Measurements from ENCODE around the gene GIPC3. TPM values are rescaled to one million over a fixed set of nuclear protein-coding genes. Genes with fewer than 3 reads are reported as not detected.

GIPC3 gene, protein sequence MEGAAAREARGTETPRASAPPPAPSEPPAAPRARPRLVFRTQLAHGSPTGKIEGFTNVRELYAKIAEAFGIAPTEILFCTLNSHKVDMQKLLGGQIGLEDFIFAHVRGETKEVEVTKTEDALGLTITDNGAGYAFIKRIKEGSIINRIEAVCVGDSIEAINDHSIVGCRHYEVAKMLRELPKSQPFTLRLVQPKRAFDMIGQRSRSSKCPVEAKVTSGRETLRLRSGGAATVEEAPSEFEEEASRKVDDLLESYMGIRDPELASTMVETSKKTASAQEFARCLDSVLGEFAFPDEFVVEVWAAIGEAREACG
- total RNA-seq = under 1 TPM; under 0.01 to 0.67 TPM

DNA sequence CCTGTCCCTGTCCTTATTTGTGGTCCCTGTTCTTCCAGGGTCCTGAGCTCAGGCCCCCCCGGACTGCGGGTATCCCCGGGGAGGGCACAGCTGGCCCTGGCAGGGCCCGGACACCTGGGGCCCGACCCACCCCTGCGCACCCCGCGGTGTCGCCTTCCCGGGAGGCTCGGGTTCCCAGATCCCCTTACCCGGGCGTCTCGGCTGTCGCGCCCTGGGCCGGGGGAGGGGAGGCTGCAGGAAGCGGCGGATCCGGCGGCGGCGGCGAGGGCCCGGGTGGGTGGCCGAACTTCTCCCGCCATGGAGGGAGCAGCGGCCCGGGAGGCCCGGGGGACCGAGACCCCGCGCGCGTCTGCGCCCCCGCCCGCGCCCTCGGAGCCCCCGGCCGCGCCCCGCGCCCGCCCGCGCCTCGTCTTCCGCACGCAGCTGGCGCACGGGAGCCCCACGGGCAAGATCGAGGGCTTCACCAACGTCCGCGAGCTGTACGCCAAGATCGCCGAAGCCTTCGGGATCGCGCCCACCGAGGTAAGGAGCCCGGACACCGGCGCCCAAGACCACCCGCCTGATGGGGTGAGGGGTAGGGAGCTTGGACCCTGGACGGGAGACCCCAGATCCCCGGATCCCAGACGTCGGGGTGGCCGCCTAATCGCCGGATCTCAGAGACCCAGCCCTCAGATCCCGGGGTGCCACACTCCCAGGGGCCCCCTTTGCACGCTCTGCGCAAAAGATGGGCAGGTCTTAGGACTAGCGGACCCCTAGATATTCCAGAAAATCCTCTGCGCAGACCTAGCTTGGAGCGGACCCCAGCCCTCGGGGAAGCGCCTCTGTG lies at the start of gene GIPC3:
Gene GIPC3, plus strand, starts transcription at position 178 of the 826 bp plus-strand sequence. Its CDS starts 120 bp downstream, at position 298.

DNA sequence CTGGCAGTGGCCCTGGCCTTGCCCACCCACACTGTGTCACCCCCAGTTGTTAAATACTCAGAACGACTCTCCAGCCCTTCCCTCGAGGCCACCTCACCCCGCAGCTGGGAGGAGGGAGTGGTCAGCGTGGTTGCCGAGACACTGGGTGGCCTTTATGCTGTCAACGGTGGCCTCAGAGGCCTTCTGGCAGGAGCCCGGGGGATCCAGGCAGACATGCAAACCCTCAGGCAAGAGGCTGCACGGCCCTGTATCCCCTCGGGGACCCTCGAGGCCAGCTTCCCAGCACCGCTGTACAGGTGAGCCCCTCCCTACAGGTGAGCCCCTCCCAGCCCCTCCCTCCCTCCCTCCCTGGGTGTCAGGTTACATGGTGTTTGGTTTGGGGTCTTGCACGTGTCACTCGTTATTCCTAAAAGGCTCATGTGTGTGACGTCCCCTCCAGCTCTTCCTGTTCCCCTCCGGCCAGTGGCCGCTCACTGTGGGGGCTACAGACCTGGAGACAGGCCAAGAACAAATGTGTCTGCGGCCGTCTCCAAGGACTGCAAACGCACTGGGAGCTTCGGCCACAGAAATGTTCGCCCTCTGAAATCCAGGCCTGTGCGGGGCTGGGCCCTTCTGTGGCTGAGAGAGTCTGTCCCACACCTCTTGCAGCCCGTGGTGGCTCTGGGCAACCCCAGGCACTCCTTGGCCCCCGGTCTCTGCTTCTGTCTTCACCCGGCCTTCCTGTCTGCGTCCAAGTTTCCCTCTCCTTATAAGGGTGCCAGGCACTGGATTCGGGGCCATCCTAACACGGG lies 46.1 kb upstream of the GIPC3 start, which contains the start of gene TEKTIP1:
Gene TEKTIP1, plus strand, starts transcription at position 210 of the 791 bp plus-strand sequence. Its CDS starts 4 bp downstream, at position 214.

DNA sequence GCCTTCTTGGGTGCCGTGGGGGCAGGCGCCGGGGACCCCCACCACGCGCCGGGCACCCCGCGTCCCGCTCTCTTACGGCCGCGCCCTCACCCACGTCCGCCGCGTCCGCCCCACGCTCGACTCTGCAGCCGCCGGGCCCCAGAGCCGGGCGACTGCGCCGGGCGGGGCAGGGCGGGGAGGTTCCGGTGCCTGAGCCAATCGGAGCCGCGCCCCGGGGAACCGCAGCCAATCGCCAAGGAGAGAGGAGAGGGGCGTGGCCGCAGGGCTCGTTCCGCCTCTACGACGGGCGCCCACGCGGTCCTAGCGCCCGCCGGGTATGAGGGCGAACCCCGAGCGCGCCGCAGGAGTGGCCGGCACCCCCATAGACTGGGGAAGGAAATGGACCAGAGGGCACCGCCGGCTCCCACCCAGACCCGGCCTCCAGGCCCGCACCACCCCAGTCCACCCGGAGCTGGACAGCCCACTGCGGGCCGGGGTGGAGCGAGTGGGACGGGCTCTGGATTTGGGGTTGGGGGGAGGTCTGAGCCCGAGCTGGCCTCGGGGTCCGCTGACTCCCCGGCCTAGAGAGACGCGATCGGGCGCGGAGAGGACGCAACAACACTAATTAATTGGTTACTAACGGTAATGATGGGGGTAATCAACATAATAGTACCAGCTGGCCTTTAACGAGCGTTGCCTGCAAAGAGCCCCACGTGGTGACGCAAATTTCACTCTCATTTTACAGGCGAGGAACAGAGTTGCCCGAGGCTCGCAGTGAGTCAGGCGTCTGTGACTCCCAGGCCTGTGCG lies 27.6 kb upstream of the GIPC3 start, which contains the start of gene MFSD12:
Gene MFSD12, minus strand, starts transcription at position 126 of the 788 bp plus-strand sequence. CDS start 183 bp downstream, outside the sequence.

DNA sequence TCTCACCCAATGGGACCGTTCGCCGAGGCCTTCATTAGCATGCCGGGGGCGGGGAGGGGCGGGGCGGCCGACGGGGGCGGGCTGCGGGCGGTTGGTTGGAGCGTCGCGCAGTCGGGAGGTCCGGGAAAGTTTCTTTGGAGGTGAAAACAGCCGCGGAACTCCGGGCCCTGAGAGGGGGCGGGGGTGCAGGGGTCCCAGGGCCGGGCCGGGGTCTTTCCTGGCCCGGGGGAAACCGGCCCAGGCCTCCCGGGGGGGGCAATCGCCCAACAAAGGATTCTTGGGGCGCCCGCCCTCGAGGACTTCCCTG lies 12.5 kb upstream of the GIPC3 start, which contains the start of gene HMG20B:
Gene HMG20B, plus strand, starts transcription at position 90 of the 307 bp plus-strand sequence. CDS start 366 bp downstream, outside the sequence.

DNA sequence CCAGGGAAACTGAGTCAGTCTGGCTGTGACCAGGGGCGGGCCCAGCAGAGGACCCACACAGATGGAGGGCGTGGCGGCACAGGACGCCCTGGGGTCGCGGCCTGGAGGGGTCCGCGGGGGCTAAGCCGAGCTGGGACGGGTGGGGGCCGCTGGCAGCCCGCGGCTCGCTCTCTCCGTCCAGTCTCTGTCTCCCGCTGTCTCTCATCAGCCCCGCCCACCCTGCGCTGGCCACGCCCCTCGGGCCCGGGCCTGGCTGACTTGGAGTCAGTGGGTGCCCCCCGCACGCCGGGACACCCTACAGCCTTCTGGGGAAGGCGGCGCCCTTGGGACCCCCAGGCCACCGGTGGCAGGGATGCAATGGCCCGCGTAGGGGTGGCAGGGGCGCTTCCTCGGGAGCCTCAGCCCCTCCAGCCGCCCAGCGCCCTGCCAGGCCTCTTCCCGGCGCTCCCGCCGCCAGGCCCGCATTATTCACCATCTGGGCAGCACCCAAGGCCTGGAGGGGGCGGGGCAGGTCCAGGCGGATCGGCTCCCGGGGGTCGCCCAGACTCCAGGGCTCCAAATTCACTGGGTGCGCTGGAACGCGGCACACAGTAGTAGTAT lies 21.5 kb downstream of the GIPC3 start, which contains the start of gene TBXA2R:
Gene TBXA2R, minus strand, starts transcription at position 186 of the 600 bp plus-strand sequence. CDS start 6,241 bp downstream, outside the sequence.

DNA sequence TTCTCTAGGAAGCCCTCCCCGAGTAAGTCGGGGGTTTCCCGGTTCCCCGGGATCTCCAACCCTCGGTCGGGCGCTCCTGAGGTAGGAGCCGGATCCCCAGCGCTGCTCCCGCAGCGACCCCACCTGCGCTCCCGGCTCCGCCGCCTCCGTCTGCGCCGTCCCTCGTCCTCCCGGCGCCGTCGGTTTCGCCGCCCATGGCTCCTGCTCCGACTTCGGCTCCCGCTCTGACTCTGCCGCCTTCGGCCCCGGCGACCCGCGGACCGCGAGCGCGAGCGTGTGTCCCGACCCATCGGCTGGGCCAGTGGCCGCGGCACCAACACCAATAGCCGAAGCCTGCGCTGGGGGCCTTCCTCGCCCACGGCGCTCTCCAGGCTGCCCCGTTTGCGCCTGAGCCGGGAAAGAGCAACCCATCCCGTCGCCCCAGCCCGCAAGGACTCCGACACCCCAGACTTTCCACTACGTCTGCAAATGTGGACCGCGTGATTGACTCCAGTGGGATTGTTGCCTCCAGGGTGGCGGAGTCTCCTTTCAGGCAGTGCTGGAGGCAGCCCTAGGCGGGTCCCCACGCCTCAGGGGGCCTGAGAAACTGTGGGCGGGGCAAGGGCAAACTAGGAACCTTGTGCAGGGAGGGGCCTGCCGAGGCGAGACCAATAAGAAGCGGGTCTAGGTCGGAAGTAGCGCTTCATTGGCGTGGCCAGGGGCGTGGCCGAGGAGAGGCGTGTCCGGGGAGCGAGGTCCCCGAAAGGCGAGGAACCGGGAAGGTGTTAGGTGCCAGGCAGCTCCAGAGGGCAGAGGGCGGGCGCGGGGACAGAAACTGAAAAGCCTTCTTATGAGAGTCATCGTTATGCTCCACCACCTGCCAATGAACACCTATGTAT lies 41.4 kb downstream of the GIPC3 start, which contains the start of gene CACTIN:
Gene CACTIN, minus strand, starts transcription at position 318 of the 878 bp plus-strand sequence. Its CDS starts 28 bp downstream, at position 290.

Small RNA genes within 50 kb of the gene (small RNA-seq; reads per million reads assigned to genes)
- gene AC005786.1 = 0 reads per million in 2 donors

Other genes starting within 250 kb of the GIPC3 start
- 10 to 100 TPM; 32.7 to 39.6 TPM for gene NFIC, start 218.9 kb upstream of the GIPC3 start, total RNA-seq
- 1 to 10 TPM in 1 of 2 donors, not detected in 1; 1.0 TPM for gene SMIM24, start 105.0 kb upstream of the GIPC3 start, total RNA-seq
- not detected for gene SMIM44, start 102.0 kb upstream of the GIPC3 start, total RNA-seq
- gene DOHH, start 84.8 kb upstream of the GIPC3 start, total RNA-seq = 10 to 100 TPM; 10.7 to 17.0 TPM
- 10 to 100 TPM; 28.6 to 34.0 TPM for gene FZR1, start 79.2 kb upstream of the GIPC3 start, total RNA-seq
- not detected for gene TEKTIP1, start 46.3 kb upstream of the GIPC3 start, total RNA-seq
- gene MFSD12, start 27.9 kb upstream of the GIPC3 start, total RNA-seq = 1,000 to 10,000 TPM; 2,768 to 2,971 TPM
- gene HMG20B, start 12.5 kb upstream of the GIPC3 start, total RNA-seq = 100 to 1,000 TPM; 663 to 915 TPM
- 1 to 10 TPM in 1 of 2 donors, not detected in 1; 1.7 TPM for gene TBXA2R, start 21.4 kb downstream of the GIPC3 start, total RNA-seq
- gene CACTIN, start 41.3 kb downstream of the GIPC3 start, total RNA-seq = 10 to 100 TPM; 11.7 to 25.0 TPM
- gene PIP5K1C, start 115.0 kb downstream of the GIPC3 start, total RNA-seq = 10 to 100 TPM; 27.3 to 32.7 TPM
- not detected for gene TJP3, start 122.9 kb downstream of the GIPC3 start, total RNA-seq
- gene APBA3, start 176.2 kb downstream of the GIPC3 start, total RNA-seq = 10 to 100 TPM; 25.1 to 27.0 TPM
- gene MRPL54, start 177.2 kb downstream of the GIPC3 start, total RNA-seq = 10 to 100 TPM; 39.6 to 51.6 TPM
- not detected for gene RAX2, start 186.8 kb downstream of the GIPC3 start, total RNA-seq
- gene MATK, start 200.9 kb downstream of the GIPC3 start, total RNA-seq = under 1 TPM; 0.34 to 1.00 TPM